Measurements from ENCODE around the gene TBC1D16.

GRCh38 chr17:79965806-79966205 lies 69.9 kb downstream of the TBC1D16 start:
- TF ChIP-seq CTCF (IDR thresholded peaks at IDR 0.05) (no peak), FOXP1 (CRISPR knock-in tag; IDR thresholded peaks at IDR 0.05; ENCODE audit: borderline replicate concordance) (no peak), NFYB (CRISPR knock-in tag; conservative IDR thresholded peaks at IDR 0.05; ENCODE audit: low read depth) (no peak), RELA (CRISPR knock-in tag; IDR thresholded peaks at IDR 0.05; ENCODE audit: borderline replicate concordance) (no peak), TP53 (CRISPR knock-in tag; IDR thresholded peaks at IDR 0.05) (no peak), IRF2 (CRISPR knock-in tag; IDR thresholded peaks at IDR 0.05; ENCODE audit: borderline replicate concordance, low read depth) (no peak), CREM (CRISPR knock-in tag; IDR thresholded peaks at IDR 0.05) (no peak), ARID4B (CRISPR knock-in tag; IDR thresholded peaks at IDR 0.05; ENCODE audit: borderline replicate concordance) (no peak), AFF4 (CRISPR knock-in tag; IDR thresholded peaks at IDR 0.05; ENCODE audit: borderline replicate concordance) (no peak), IRF1 (CRISPR knock-in tag; IDR thresholded peaks at IDR 0.05) (no peak), ZNF263 (CRISPR knock-in tag; IDR thresholded peaks at IDR 0.05; ENCODE audit: low read depth) (no peak), ATF3 (CRISPR knock-in tag; conservative IDR thresholded peaks at IDR 0.05) (no peak)
